H9 (cell line): ENCODE measurements around the gene CUEDC2. TPM values are rescaled to one million over a fixed set of nuclear protein-coding genes. Genes with fewer than 3 reads are reported as not detected.

Experiments
- DNase-seq: peaks from one replicate; pipeline ENCODE4 v3.0.0-alpha.2; 2017
- H2AFZ ChIP-seq: one replicate; pipeline ENCODE4 v1.6.1; 2013; ENCODE audit warnings: mild to moderate bottlenecking, low read length, control low read depth, moderate library complexity
- H2AK5ac ChIP-seq: 2 replicates; pipeline ENCODE4 v1.6.1; 2013; ENCODE audit warnings: low read length, control low read depth, mixed read lengths; ENCODE audit not compliant: insufficient read length
- H2BK120ac ChIP-seq: one replicate; pipeline ENCODE4 v1.6.1; 2013; ENCODE audit warnings: low read depth, mild to moderate bottlenecking, low read length, control low read depth, inconsistent platforms; ENCODE audit not compliant: poor library complexity, severe bottlenecking
- H2BK12ac ChIP-seq: 2 replicates; pipeline ENCODE4 v1.6.1; 2013; ENCODE audit warnings: low read length, control low read depth, mixed read lengths, low read depth; ENCODE audit not compliant: insufficient read length
- H2BK15ac ChIP-seq: 2 replicates; pipeline ENCODE4 v1.6.1; 2013; ENCODE audit warnings: low read depth, low read length, control low read depth
- H2BK20ac ChIP-seq: one replicate; pipeline ENCODE4 v1.6.1; 2013; ENCODE audit warnings: low read depth, mild to moderate bottlenecking, low read length, control low read depth, inconsistent platforms; ENCODE audit not compliant: poor library complexity, severe bottlenecking
- H2BK5ac ChIP-seq: 2 replicates; pipeline ENCODE4 v1.6.1; 2013; ENCODE audit warnings: low read length, control low read depth, mixed read lengths; ENCODE audit not compliant: insufficient read length
- H3K14ac ChIP-seq: 2 replicates; pipeline ENCODE4 v1.6.1; 2013; ENCODE audit warnings: low read length, control low read depth; ENCODE audit not compliant: insufficient read depth
- H3K18ac ChIP-seq: 2 replicates; pipeline ENCODE4 v1.6.1; 2013; ENCODE audit warnings: low read depth, mild to moderate bottlenecking, mixed read lengths, low read length, control low read depth; ENCODE audit not compliant: insufficient read length
- H3K23ac ChIP-seq: 2 replicates; pipeline ENCODE4 v1.6.1; 2013; ENCODE audit warnings: low read length, control low read depth, mixed read lengths, low read depth; ENCODE audit not compliant: insufficient read length
- H3K23me2 ChIP-seq: 2 replicates; pipeline ENCODE4 v1.6.1; 2013; ENCODE audit warnings: low read depth, mild to moderate bottlenecking, mixed read lengths, low read length, control low read depth; ENCODE audit not compliant: insufficient read length, poor library complexity, severe bottlenecking
- H3K27ac ChIP-seq: 2 replicates; pipeline ENCODE4 v1.5.1; 2013; ENCODE audit warnings: low read length, control low read depth, mixed read lengths, low read depth; ENCODE audit not compliant: insufficient read length
- H3K27me3 ChIP-seq: 2 replicates; pipeline ENCODE4 v1.6.1; 2013; ENCODE audit warnings: low read length, control low read depth, inconsistent platforms; ENCODE audit not compliant: insufficient read depth
- H3K4ac ChIP-seq: 2 replicates; pipeline ENCODE4 v1.6.1; 2013; ENCODE audit warnings: low read depth, mild to moderate bottlenecking, control low read depth, inconsistent platforms, low read length, moderate library complexity
- H3K4me1 ChIP-seq: 2 replicates; pipeline ENCODE4 v1.6.1; 2013; ENCODE audit warnings: low read length, control low read depth, inconsistent platforms; ENCODE audit not compliant: insufficient read depth
- H3K4me2 ChIP-seq: 2 replicates; pipeline ENCODE4 v1.6.1; 2013; ENCODE audit warnings: low read length, control low read depth, mixed read lengths; ENCODE audit not compliant: insufficient read length, insufficient read depth
- H3K56ac ChIP-seq: 2 replicates; pipeline ENCODE4 v1.6.1; 2013; ENCODE audit warnings: low read depth, mild to moderate bottlenecking, mixed read lengths, low read length, control low read depth; ENCODE audit not compliant: insufficient read length
- H3K79me1 ChIP-seq: 2 replicates; pipeline ENCODE4 v1.6.1; 2013; ENCODE audit warnings: low read depth, mild to moderate bottlenecking, moderate library complexity, low read length, control low read depth, inconsistent platforms; ENCODE audit not compliant: insufficient read depth, poor library complexity, severe bottlenecking
- H3K79me2 ChIP-seq: 2 replicates; pipeline ENCODE4 v1.6.1; 2013; ENCODE audit warnings: low read length, control low read depth, inconsistent platforms; ENCODE audit not compliant: insufficient read depth
- H3K9ac ChIP-seq: 2 replicates; pipeline ENCODE4 v1.6.1; 2013; ENCODE audit warnings: low read length, control low read depth, mixed read lengths; ENCODE audit not compliant: insufficient read length; ENCODE audit errors: extremely low read depth
- H3K9me3 ChIP-seq: one replicate; pipeline ENCODE4 v1.6.1; 2013; ENCODE audit warnings: low read depth, low read length, inconsistent platforms; ENCODE audit not compliant: control insufficient read depth
- H3T11ph ChIP-seq: one replicate; pipeline ENCODE4 v1.6.1; 2013; ENCODE audit warnings: mild to moderate bottlenecking, low read length, control low read depth, inconsistent platforms
- H4K20me1 ChIP-seq: one replicate; pipeline ENCODE4 v1.6.1; 2013; ENCODE audit not compliant: control insufficient read depth, insufficient read length, insufficient read depth
- H4K5ac ChIP-seq: 2 replicates; pipeline ENCODE4 v1.6.1; 2013; ENCODE audit warnings: low read depth, mild to moderate bottlenecking, mixed read lengths, low read length, control low read depth; ENCODE audit not compliant: insufficient read length
- H4K8ac ChIP-seq: replicated peaks from 2 replicates; pipeline ENCODE4 v1.6.1; 2013; ENCODE audit warnings: low read length, control low read depth, mixed read lengths, low read depth; ENCODE audit not compliant: insufficient read length
- H4K91ac ChIP-seq: 2 replicates; pipeline ENCODE4 v1.6.1; 2013; ENCODE audit warnings: low read depth, mild to moderate bottlenecking, moderate library complexity, mixed read lengths, low read length, control low read depth; ENCODE audit not compliant: insufficient read length
- H3K27ac Mint-ChIP-seq, 3 experiments: 2 replicates in 2 of 3; 3 replicates in 1 of 3; pipeline ENCODE4 v1.8.0; 2020 to 2021; ENCODE audit warnings: mixed read lengths in 3 of 3, mild to moderate bottlenecking in 1 of 3, moderate library complexity in 1 of 3
- H3K27me3 Mint-ChIP-seq: 2 replicates; pipeline ENCODE4 v1.8.0; 2021; ENCODE audit warnings: low read depth, mild to moderate bottlenecking, moderate library complexity, mixed read lengths
- H3K36me3 Mint-ChIP-seq, 3 experiments: 2 replicates in 2 of 3; 3 replicates in 1 of 3; pipeline ENCODE4 v1.8.0; 2020 to 2021; ENCODE audit warnings: low read depth in 3 of 3, mixed read lengths in 3 of 3; ENCODE audit not compliant: insufficient read depth in 1 of 3
- H3K4me1 Mint-ChIP-seq, 2 experiments: 2 replicates each; pipeline ENCODE4 v1.8.0; 2020; ENCODE audit warnings: mixed read lengths in 2 of 2
- H3K4me3 Mint-ChIP-seq, 2 experiments: 2 replicates in 1 of 2; 3 replicates in 1 of 2; pipeline ENCODE4 v1.8.0; 2020 to 2021; ENCODE audit warnings: mild to moderate bottlenecking in 2 of 2, mixed read lengths in 2 of 2, moderate library complexity in 1 of 2
- H3K9me3 Mint-ChIP-seq, 2 experiments: 2 replicates in 1 of 2; 3 replicates in 1 of 2; pipeline ENCODE4 v1.8.0; 2020; ENCODE audit warnings: mild to moderate bottlenecking in 2 of 2, mixed read lengths in 2 of 2, moderate library complexity in 1 of 2
- CTCF ChIP-seq: fragments of 200-600 bp; sonication (generic); conservative IDR thresholded peaks from 3 replicates; pipeline ENCODE4 v1.8.0; 2021; ENCODE audit warnings: antibody characterized with exemption, mild to moderate bottlenecking
- total RNA-seq: library from RNA; stranded (reverse); gene quantifications from 2 replicates; pipeline ENCODE4 v1.2.1, GENCODE V29; 2021

The CUEDC2 gene
- total RNA-seq, 1 experiment from 2014 or later, result 41.2 TPM

- H3K14ac ChIP-seq, result no peak overlapping the region
- no peak overlapping the region for H3K23ac ChIP-seq
- H3K27me3 ChIP-seq, result no peaks in the 10 kb centered on the region
- H2AFZ ChIP-seq, result no peak overlapping the region
- no peak overlapping the region for H4K8ac ChIP-seq
- no peak overlapping the region for H2BK15ac ChIP-seq
- H3K9me3 Mint-ChIP-seq, result no peaks in the 10 kb centered on the region
- no peaks in the 10 kb centered on the region for H3K79me2 ChIP-seq
- H2BK5ac ChIP-seq, result no peak overlapping the region
- no peaks in the 10 kb centered on the region for H3K4me1 Mint-ChIP-seq
- H3K27ac ChIP-seq, result no peak overlapping the region
- H3K23me2 ChIP-seq, result no peaks in the 10 kb centered on the region
- no peak overlapping the region for H2AK5ac ChIP-seq
- no peak overlapping the region for H3K56ac ChIP-seq
- DNase-seq, result no peak
- no peak overlapping the region for H3K4me3 Mint-ChIP-seq
- H4K91ac ChIP-seq, result no peak overlapping the region
- H3K4me2 ChIP-seq, result no peak overlapping the region
- H3K9me3 ChIP-seq, result no peaks in the 10 kb centered on the region
- H3K27ac Mint-ChIP-seq, result no peak overlapping the region
- H3T11ph ChIP-seq, result no peak overlapping the region
- H2BK12ac ChIP-seq, result no peak overlapping the region
- no peak overlapping the region for H2BK120ac ChIP-seq
- no peaks in the 10 kb centered on the region for H4K20me1 ChIP-seq
- no peak overlapping the region for H3K18ac ChIP-seq
- no peaks in the 10 kb centered on the region for H3K79me1 ChIP-seq
- no peak overlapping the region for H3K9ac ChIP-seq
- H2BK20ac ChIP-seq, result no peak overlapping the region
- no peak overlapping the region for H3K4ac ChIP-seq
- no peak overlapping the region for H4K5ac ChIP-seq
- no peaks in the 10 kb centered on the region for H3K4me1 ChIP-seq
- H3K36me3 Mint-ChIP-seq, result peaks cover 23 to 60% (median 59%) of the 10 kb centered on the region in 3 experiments
- no peaks in the 10 kb centered on the region; the same call in 1 of the 2 replicates for H3K27me3 Mint-ChIP-seq
- no peak for TF ChIP-seq CTCF
These were observed 47.3 kb upstream of the CUEDC2 start for GRCh38 chr10:102479651-102480050.
